NCI-H748 (cell line): ENCODE measurements around the gene SWI5.
A peak's percentile ranks its signal among the peaks of the same experiment; 100 is the strongest.
"Not testable (repeated sequence)": the region's sequence is repeated elsewhere in the genome, so short reads cannot be mapped to it uniquely, and the experiment has no call there.

Source experiments
- DNase-seq: peaks from one replicate; lab custom pipeline; 2025; ENCODE audit not compliant: unreplicated experiment; lab: John Stamatoyannopoulos, UW

Gene SWI5

GRCh38 chr9:128276008-128276573, at the start of gene SWI5:
Gene SWI5 (plus strand): TSS chr9:128276276.
- DNase-seq = peak; percentile 99

GRCh38 chr9:128226412-128226801, 49.7 kb upstream of the SWI5 start:
- no peak for DNase-seq

GRCh38 chr9:128230897-128231296, 45.2 kb upstream of the SWI5 start:
- DNase-seq = not testable (repeated sequence)

DNA sequence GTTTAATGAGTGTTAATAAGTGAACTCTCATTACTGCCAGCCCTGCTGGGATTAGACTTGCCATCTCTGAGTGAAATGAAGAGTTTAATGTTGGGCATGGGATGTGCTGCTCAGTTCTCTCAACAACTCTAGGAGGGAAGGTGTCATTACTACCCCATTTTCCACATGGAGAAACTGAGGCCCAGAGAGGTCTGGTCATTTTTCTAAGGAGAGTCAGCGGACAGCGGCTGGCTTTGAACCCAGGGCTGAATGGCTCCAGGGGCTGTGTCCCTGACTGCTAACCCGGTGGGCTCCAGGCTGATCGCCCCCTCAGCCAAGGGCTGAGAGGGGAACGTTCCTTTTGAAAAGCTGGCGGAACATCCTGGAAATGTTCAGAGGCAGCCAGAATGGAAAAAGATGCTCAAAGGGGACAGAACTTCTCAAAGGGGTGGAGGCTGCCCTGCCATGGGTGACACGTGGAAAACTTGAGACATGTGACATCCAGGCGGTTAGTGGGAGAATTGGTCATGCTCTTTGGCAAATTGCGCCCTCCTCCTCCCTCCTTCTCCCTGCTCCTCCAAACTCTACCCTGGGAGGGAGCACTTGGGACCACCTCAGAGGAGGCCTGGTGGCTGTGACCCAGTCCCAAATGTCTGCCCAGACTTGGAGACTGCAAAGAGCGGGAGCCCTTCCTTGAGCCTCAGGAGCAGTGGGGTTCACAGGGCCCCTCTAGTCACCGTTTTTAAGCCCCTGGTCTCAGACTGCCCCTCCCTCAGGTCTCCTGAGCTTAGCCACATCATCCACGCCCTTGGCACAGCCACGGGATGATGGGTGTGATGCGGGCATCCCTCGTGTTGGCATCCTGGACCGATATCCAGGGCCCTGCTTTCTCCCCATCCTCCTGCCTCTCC, 44.2 kb upstream of the SWI5 start:
- no peak for DNase-seq

- DNase-seq = no peak
These were observed 43.3 kb upstream of the SWI5 start for GRCh38 chr9:128232528-128233428.

DNA sequence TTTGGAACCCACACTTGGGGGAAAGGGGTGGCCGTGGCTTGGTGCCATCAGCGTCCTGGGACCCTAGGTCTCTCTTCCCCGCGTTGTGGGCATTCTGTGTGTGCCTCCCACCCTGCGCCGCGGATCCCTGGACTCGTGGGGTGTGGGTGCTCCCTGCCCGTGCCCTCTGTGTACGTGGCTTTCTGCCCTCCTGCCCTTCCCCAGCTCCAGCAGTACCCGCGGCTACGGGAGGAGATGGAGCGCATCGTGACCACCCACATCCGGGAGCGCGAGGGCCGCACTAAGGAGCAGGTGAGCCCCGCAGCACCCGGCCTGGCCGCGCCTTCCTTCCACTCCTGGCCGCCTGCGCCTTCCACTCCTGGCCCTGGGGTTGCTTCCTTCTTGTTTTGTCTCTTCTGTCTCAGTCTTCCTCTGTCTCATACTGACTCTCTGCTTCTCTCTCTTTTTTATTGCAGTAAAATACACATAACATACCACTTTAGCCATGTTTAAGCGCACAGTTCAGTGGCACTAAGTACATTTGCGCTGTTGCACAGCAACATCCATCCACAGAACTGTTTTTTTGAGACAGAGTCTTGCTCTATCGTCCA, 42.2 kb upstream of the SWI5 start:
- no peak for DNase-seq

- DNase-seq = no peak
These were observed 34.0 kb upstream of the SWI5 start for GRCh38 chr9:128242124-128242523.

GRCh38 chr9:128242828-128243214, 33.3 kb upstream of the SWI5 start:
- no peak for DNase-seq

DNA sequence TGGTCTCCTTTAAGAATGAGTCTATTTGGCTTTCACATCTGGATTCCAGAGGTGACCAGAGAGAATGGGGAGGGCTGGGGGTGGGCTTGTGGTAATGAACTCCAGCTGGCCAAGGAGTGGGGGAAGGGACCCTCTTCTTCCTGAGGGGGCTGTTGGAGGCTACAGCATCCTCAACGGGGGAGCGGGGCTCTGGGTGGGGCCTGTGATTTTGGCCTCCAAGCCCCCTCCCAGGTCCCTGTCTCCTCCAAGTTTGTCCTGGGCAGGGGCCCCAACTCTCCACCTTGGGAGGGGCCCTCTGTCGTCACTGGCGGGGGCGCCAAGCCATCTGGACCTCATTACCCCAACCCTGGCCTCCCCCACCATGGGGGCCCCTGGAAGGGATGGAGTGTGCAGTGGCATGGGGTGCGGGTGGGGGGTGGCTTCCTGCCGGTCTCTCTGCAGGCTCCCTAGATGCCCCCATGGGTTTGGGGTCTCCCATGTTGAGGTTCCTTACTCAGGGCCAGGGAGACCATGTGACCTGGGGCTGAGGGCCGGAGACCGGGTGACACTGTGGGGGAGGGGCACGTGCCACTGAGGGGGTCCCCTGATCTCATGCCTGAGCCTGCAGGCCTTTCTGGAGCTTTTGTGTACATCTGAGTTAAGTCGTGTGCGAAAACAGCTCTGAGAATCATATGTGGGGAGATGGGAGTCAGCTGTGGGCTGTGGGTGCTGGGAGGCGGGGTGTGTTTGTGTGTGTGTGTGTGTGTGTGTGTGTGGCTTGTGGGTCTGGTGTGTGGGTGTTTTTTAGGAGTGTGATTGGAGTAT, 32.7 kb upstream of the SWI5 start:
- DNase-seq = no peak

DNA sequence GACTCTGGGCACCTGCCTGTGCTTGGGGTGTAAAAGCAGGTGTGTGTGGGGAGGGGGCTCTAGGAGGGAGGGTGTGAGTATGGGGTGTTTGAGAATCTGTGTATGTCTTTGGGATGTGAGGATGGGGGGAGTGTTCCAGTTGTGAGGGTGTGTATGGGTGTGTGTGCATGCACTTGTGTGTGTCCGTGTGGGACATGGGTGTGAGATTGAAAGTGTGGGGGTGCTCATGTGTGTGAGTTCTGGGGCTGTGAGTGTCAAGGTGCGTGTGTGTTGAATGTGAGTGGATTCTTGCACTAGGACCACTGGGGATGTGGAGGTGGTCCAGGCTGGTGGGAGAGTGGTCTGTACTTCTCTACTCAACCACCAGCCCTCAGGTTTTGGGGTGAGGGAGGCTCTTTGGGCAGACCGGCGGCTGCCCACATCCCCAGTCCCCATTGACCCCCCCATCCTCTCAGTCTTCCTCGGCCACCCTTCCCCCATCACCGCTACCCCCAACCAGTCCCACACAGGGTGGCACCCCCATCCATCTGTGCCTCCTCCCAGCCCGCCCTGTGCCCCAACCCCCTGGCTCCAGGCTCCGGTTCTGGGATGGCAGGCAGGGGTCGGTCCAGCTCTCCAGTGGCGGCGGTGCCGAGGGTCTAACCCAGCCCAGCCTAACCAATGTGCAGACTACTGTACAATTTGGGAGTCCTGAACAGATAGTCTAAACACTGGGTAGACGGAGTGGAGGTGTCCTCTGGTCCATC, 31.8 kb upstream of the SWI5 start:
- no peak for DNase-seq

DNA sequence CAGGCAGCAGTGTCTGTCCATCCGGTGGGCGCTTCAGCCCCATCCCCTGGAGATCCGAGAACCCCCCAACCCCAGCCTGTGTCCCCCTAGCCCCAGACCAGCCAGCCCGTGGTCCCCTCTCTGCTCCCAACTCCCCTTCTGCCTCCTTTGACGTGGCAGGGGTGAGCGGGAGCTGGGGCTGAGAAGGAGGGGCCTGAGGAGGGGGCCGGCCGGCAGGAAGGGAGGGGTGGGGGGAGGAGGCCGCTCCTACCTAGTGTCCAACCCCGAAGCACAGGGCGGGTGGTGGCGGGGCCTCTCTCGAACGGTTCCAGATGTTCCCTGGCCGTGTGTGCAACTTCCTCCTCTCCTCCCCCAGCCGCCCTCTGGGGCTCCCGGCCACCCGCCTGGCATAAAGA, 31.2 kb upstream of the SWI5 start:
- DNase-seq = no peak

DNA sequence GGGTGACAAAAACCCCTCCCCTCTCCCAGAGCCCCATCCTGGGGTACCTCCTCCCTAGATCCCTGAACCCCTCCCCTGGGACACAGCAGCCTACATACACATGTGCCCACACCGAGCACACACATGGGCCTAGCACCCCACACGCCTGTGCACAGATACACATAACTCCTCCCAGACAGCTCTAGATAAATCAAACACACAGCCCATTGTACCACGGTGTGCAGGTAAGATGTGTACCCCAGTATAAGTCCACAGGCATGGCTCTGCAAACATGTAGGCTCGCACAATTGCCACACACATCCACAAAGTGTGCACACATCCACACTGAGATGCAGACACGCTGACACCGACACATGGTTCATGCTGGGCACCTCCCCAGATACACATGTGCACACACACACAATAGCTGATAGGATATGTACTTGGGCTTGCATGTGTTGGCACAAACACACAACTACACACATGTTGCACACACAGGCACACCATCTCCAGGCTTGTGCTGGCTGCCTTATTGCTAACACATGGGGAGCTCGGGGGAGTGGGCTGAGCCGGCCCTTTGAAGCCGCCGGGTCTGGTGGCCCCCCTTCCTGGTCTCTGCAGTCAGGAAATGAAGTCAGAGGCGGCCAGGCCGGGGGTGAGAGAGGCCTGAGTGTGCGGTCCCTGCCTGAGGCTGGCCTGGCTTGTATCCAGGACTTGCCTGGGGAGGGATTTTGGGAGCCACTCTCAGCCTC, 30.5 kb upstream of the SWI5 start:
- DNase-seq = no peak

DNA sequence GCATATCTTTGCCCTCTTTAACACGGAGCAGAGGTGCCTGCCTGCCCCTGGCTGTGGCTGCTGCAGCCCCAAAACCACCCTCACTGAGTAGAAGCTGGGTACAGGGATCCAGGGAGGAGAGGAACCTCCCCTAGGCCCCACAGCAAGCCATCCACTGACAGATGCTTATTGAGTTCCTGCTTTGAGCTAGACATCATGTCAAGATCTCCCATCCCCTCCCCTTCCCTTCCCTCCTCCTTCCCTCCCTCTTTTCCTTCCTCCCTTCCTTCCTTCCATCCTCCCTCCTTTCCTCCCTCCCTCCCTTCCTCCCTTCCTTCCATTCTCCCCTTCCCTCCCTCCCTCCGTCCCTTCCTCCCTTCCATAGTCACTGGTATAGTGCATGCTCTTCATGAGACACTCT, 29.6 kb upstream of the SWI5 start:
- DNase-seq = no peak

DNA sequence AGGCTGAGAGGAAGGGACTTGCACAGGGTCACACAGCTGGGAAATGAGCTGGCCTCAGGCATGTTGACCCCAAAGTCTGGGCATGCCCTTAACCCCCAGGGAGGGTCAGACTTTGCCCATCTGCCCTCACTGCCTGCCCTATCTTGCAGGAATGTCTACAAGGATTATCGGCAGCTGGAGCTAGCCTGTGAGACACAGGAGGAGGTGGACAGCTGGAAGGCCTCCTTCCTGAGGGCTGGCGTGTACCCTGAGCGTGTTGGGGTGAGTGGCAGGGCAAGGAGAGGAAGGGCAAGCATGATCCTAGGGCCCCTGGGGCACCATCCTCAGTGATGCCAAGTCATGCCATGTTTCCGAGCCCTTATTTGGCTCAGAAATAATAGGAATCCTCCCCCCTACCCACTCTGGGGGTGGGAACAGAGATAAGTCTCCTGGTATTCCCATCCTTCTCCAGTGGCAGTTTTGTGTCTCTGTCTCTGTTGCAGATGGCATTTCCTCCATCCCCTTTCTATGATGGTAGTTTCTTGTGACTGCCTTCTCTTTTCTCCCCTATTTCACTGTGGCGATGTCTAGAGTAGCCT, 28.8 kb upstream of the SWI5 start:
- DNase-seq = no peak

DNA sequence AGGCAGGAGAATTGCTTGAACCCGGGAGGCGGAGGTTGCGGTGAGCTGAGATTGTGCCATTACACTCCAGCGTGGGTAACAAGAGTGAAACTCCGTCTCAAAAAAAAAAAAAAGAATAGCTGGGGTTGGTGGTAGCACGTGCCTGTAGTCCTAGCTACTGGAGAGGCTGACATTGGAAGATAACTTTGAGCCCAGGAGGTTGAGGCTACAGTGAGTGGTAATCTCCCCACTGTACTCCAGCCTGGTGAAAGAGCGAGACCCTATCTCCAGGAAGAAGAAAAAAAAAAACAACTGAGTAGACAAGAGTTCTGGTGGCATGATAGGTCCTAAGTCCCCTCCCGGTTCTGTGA, 26.5 kb upstream of the SWI5 start:
- no peak for DNase-seq

DNA sequence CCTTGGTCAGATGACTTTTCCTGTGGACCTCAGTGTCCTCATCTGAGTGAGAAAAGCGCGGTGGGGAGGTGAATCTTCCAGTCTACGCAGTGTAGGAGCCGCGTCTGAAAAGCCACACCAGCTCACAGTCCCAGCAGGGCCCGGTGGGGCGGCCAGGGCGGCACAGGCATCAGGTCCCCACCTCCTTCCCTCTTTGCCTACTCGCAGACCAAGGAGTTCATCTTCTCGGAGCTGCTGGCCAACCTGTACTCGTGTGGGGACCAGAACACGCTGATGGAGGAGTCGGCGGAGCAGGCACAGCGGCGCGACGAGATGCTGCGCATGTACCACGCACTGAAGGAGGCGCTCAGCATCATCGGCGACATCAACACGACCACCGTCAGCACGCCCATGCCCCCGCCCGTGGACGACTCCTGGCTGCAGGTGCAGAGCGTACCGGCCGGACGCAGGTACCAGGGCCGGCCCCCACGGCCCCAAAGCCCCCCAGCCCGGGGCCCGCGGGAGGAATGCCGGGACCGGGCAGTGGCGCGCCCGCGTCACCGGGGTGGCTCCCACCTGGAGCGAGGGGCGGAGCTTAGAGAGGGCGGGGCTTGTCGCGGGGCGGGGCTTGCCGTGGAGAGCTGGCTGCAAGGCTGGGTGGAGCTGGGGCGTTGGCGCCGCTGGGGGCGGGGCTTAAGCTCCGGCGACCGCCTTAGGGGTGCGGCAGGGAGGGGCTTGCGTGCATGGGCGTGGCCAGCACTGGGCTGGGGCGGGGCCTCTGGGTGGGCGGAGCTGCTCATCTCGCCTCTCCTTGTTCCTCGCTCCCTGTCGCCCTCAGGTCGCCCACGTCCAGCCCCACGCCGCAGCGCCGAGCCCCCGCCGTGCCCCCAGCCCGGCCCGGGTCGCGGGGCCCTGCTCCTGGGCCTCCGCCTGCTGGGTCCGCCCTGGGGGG, 25.9 kb upstream of the SWI5 start:
- peak; percentile 77 for DNase-seq

- no peak for DNase-seq
These were observed 25.0 kb upstream of the SWI5 start for GRCh38 chr9:128250839-128251731.
